Measurements from ENCODE around the gene KIAA1671.
A peak's percentile ranks its signal among the peaks of the same experiment; 100 is the strongest.

The KIAA1671 gene

GRCh38 chr22:25045159-25045558, 92.6 kb downstream of the KIAA1671 start:
- no peak for DNase-seq (ENCODE audit: low read depth)

GRCh38 chr22:25048071-25048470, 95.6 kb downstream of the KIAA1671 start:
- DNase-seq (ENCODE audit: low read depth), result no peak

- DNase-seq (ENCODE audit: low read depth), result peak; percentile 50
Observed at GRCh38 chr22:25048659-25049647, 96.4 kb downstream of the KIAA1671 start.

GRCh38 chr22:25049770-25050169, 97.3 kb downstream of the KIAA1671 start:
- DNase-seq (ENCODE audit: low read depth), result no peak

- DNase-seq (ENCODE audit: low read depth), result no peak
Observed at GRCh38 chr22:25050566-25050965, 98.0 kb downstream of the KIAA1671 start.

- peak; percentile 5 for DNase-seq (ENCODE audit: low read depth)
Observed at GRCh38 chr22:25051073-25051472, 98.6 kb downstream of the KIAA1671 start.

- no peak for DNase-seq (ENCODE audit: low read depth)
Observed at GRCh38 chr22:25051983-25052710, 99.6 kb downstream of the KIAA1671 start.

GRCh38 chr22:25053153-25053805, 100.8 kb downstream of the KIAA1671 start:
- DNase-seq (ENCODE audit: low read depth), result peak; percentile 28

GRCh38 chr22:25054943-25055511, 102.5 kb downstream of the KIAA1671 start:
- peak; percentile 5 for DNase-seq (ENCODE audit: low read depth)

GRCh38 chr22:25057013-25057881, 104.7 kb downstream of the KIAA1671 start:
- peak; percentile 25 for DNase-seq (ENCODE audit: low read depth)

- no peak for DNase-seq (ENCODE audit: low read depth)
Observed at GRCh38 chr22:25059438-25059837, 106.9 kb downstream of the KIAA1671 start.

GRCh38 chr22:25060522-25061071, 108.1 kb downstream of the KIAA1671 start:
- DNase-seq (ENCODE audit: low read depth), result no peak

GRCh38 chr22:25061134-25061533, 108.6 kb downstream of the KIAA1671 start:
- DNase-seq (ENCODE audit: low read depth), result no peak

GRCh38 chr22:25061605-25062376, 109.3 kb downstream of the KIAA1671 start:
- no peak for DNase-seq (ENCODE audit: low read depth)

- DNase-seq (ENCODE audit: low read depth), result no peak
Observed at GRCh38 chr22:25062386-25063085, 110.0 kb downstream of the KIAA1671 start.

GRCh38 chr22:25064894-25065560, 112.5 kb downstream of the KIAA1671 start:
- DNase-seq (ENCODE audit: low read depth), result no peak

GRCh38 chr22:25066861-25067435, 114.4 kb downstream of the KIAA1671 start:
- no peak for DNase-seq (ENCODE audit: low read depth)

GRCh38 chr22:25067851-25068421, 115.4 kb downstream of the KIAA1671 start:
- DNase-seq (ENCODE audit: low read depth), result no peak
